ENCODE data around the gene SUSD2. TPM values are rescaled to one million over a fixed set of nuclear protein-coding genes. Genes with fewer than 3 reads are reported as not detected.

The SUSD2 gene
- total RNA-seq, 2 experiments from 2014 or later = 0.38 to 0.54 TPM

GRCh38 chr22:24190596-24191208 is 9.4 kb downstream of the SUSD2 start:
- ChIA-PET POLR2A (interaction anchor here (0.5 kb wide), 1 partner anchor 8 kb away, joined by 3 read pairs; no protein-coding TSS in a partner anchor), CTCF (ENCODE audit: unreplicated experiment) (no interaction called here)
- Histone ChIP-seq H3K27ac (ENCODE audit: low read depth, low read length, poor library complexity, severe bottlenecking) (no peak overlapping the region), H4K20me1 (ENCODE audit: insufficient read depth, low read length) (no peaks in the 10 kb centered on the region), H3K4me2 (ENCODE audit: low read length) (no peak overlapping the region), H3K36me3 (ENCODE audit: insufficient read depth, low read length) (no peaks in the 10 kb centered on the region), H2AFZ (ENCODE audit: low read length) (no peak overlapping the region), H3K4me3 (ENCODE audit: low read depth, low read length, poor library complexity, severe bottlenecking) (no peak overlapping the region), H3K79me2 (ENCODE audit: insufficient read depth, low read depth, low read length) (no peaks in the 10 kb centered on the region), H3K4me1 (ENCODE audit: insufficient read depth, low read length, poor library complexity, severe bottlenecking) (no peaks in the 10 kb centered on the region), H3K9me2 (ENCODE audit: insufficient read depth, low read length) (no peaks in the 10 kb centered on the region), H3K9me3 (ENCODE audit: low read length) (no peaks in the 10 kb centered on the region)
- intact Hi-C loops (cut with micrococcal nuclease; ENCODE audit: unreplicated experiment) = no loop called here
- no TSS peak for BruUV-seq (replicated peaks)
- no peak for DNase-seq (ENCODE audit: low spot score)
- TF ChIP-seq EZH2phosphoT487 (IDR thresholded peaks at IDR 0.05; ENCODE audit: borderline replicate concordance, low read depth, low read length) (no peak), CTCF (conservative IDR thresholded peaks at IDR 0.05; ENCODE audit: low read length) (no peak)

- TF ChIP-seq EZH2phosphoT487 (IDR thresholded peaks at IDR 0.05; ENCODE audit: borderline replicate concordance, low read depth, low read length) (no peak), CTCF (conservative IDR thresholded peaks at IDR 0.05; ENCODE audit: low read length) (no peak; the same call in 1 of the 2 replicates)
- no peak overlapping the region for H3K4me2 ChIP-seq (ENCODE audit: low read length)
- no peak overlapping the region for H3K4me3 ChIP-seq (ENCODE audit: low read depth, low read length, poor library complexity, severe bottlenecking)
- intact Hi-C loops (cut with micrococcal nuclease; ENCODE audit: unreplicated experiment) = no loop called here
- H4K20me1 ChIP-seq (ENCODE audit: insufficient read depth, low read length) = no peaks in the 10 kb centered on the region
- no peaks in the 10 kb centered on the region for H3K9me3 ChIP-seq (ENCODE audit: low read length)
- no peaks in the 10 kb centered on the region for H3K9me2 ChIP-seq (ENCODE audit: insufficient read depth, low read length)
- POLR2A ChIA-PET = no interaction called here
- CTCF ChIA-PET (ENCODE audit: unreplicated experiment) = no interaction called here
- H2AFZ ChIP-seq (ENCODE audit: low read length) = no peak overlapping the region
- no peaks in the 10 kb centered on the region for H3K4me1 ChIP-seq (ENCODE audit: insufficient read depth, low read length, poor library complexity, severe bottlenecking)
- no peak overlapping the region for H3K27ac ChIP-seq (ENCODE audit: low read depth, low read length, poor library complexity, severe bottlenecking)
- BruUV-seq (replicated peaks) = no TSS peak
- no peak for DNase-seq (ENCODE audit: low spot score)
- H3K36me3 ChIP-seq (ENCODE audit: insufficient read depth, low read length) = no peaks in the 10 kb centered on the region
- H3K79me2 ChIP-seq (ENCODE audit: insufficient read depth, low read depth, low read length) = no peaks in the 10 kb centered on the region
Observed at GRCh38 chr22:24191381-24191841, 10.1 kb downstream of the SUSD2 start.

- intact Hi-C loops (cut with micrococcal nuclease; ENCODE audit: unreplicated experiment) = no loop called here
- no peak overlapping the region for H2AFZ ChIP-seq (ENCODE audit: low read length)
- H3K27ac ChIP-seq (ENCODE audit: low read depth, low read length, poor library complexity, severe bottlenecking) = no peak overlapping the region
- no peaks in the 10 kb centered on the region for H4K20me1 ChIP-seq (ENCODE audit: insufficient read depth, low read length)
- POLR2A ChIA-PET = no interaction called here
- no peak for DNase-seq (ENCODE audit: low spot score)
- no peak overlapping the region for H3K4me2 ChIP-seq (ENCODE audit: low read length)
- H3K4me3 ChIP-seq (ENCODE audit: low read depth, low read length, poor library complexity, severe bottlenecking) = no peak overlapping the region
- no peaks in the 10 kb centered on the region for H3K79me2 ChIP-seq (ENCODE audit: insufficient read depth, low read depth, low read length)
- BruUV-seq (replicated peaks) = no TSS peak
- H3K4me1 ChIP-seq (ENCODE audit: insufficient read depth, low read length, poor library complexity, severe bottlenecking) = no peaks in the 10 kb centered on the region
- TF ChIP-seq EZH2phosphoT487 (IDR thresholded peaks at IDR 0.05; ENCODE audit: borderline replicate concordance, low read depth, low read length) (no peak), CTCF (conservative IDR thresholded peaks at IDR 0.05; ENCODE audit: low read length) (no peak)
- H3K9me3 ChIP-seq (ENCODE audit: low read length) = no peaks in the 10 kb centered on the region
- no peaks in the 10 kb centered on the region for H3K9me2 ChIP-seq (ENCODE audit: insufficient read depth, low read length)
- no peaks in the 10 kb centered on the region for H3K36me3 ChIP-seq (ENCODE audit: insufficient read depth, low read length)
- CTCF ChIA-PET (ENCODE audit: unreplicated experiment) = no interaction called here
Observed at GRCh38 chr22:24191893-24192292, 10.6 kb downstream of the SUSD2 start.
